ENCODE results near the gene MRGPRE. TPM values are rescaled to one million over a fixed set of nuclear protein-coding genes. Genes with fewer than 3 reads are reported as not detected.
A peak's percentile ranks its signal among the peaks of the same experiment; 100 is the strongest.

The MRGPRE gene
- total and polyA plus RNA-seq, 4 donors, result 0.33 to 6.6 (median 1.4) TPM

- peaks cover 13% of the 10 kb centered on the region for H3K4me1 ChIP-seq (ENCODE audit: control insufficient read depth, insufficient read depth, low read length)
- no peak for DNase-seq (ENCODE audit: low read depth in 4 of 6, low spot score in 6 of 6)
- H3K27me3 ChIP-seq (ENCODE audit: control insufficient read depth, insufficient read depth, low read length), result peaks cover 28% of the 10 kb centered on the region
- no peaks in the 10 kb centered on the region for H3K36me3 ChIP-seq (ENCODE audit: control insufficient read depth, insufficient read depth, low read length)
- H3K27ac ChIP-seq (ENCODE audit: low read depth, low read length), result no peak overlapping the region
- no peak overlapping the region for H3K4me3 ChIP-seq (ENCODE audit: low read depth, low read length)
- 88% methylated on average over 24 of the region's 24 CpGs for WGBS (ENCODE audit: insufficient coverage)
- no peaks in the 10 kb centered on the region for H3K9me3 ChIP-seq (ENCODE audit: control insufficient read depth, insufficient read depth, low read length)
Observed at GRCh38 chr11:3204141-3205015, 27.8 kb downstream of the MRGPRE start.

- H3K4me3 ChIP-seq (ENCODE audit: low read depth, low read length), result no peak overlapping the region
- WGBS (ENCODE audit: insufficient coverage), result 3% methylated on average over 49 of the region's 51 CpGs
- H3K27me3 ChIP-seq (ENCODE audit: control insufficient read depth, insufficient read depth, low read length), result peaks cover 28% of the 10 kb centered on the region
- H3K27ac ChIP-seq (ENCODE audit: low read depth, low read length), result no peak overlapping the region
- H3K9me3 ChIP-seq (ENCODE audit: control insufficient read depth, insufficient read depth, low read length), result no peaks in the 10 kb centered on the region
- peaks cover 13% of the 10 kb centered on the region for H3K4me1 ChIP-seq (ENCODE audit: control insufficient read depth, insufficient read depth, low read length)
- peak in 1 of 6 donors; percentile 31 for DNase-seq (ENCODE audit: low read depth in 4 of 6, low spot score in 6 of 6)
- no peaks in the 10 kb centered on the region for H3K36me3 ChIP-seq (ENCODE audit: control insufficient read depth, insufficient read depth, low read length)
Observed at GRCh38 chr11:3203221-3204043, 28.8 kb downstream of the MRGPRE start.

- Histone ChIP-seq H3K36me3 (ENCODE audit: control insufficient read depth, insufficient read depth, low read length) (no peaks in the 10 kb centered on the region), H3K4me3 (ENCODE audit: low read depth, low read length) (no peak overlapping the region), H3K27me3 (ENCODE audit: control insufficient read depth, insufficient read depth, low read length) (peaks cover 28% of the 10 kb centered on the region), H3K27ac (ENCODE audit: low read depth, low read length) (no peak overlapping the region), H3K9me3 (ENCODE audit: control insufficient read depth, insufficient read depth, low read length) (no peaks in the 10 kb centered on the region), H3K4me1 (ENCODE audit: control insufficient read depth, insufficient read depth, low read length) (peaks cover 13% of the 10 kb centered on the region)
- no peak for DNase-seq (ENCODE audit: low read depth in 4 of 6, low spot score in 6 of 6)
- 16% methylated on average over 17 of the region's 17 CpGs for WGBS (ENCODE audit: insufficient coverage)
Observed at GRCh38 chr11:3202759-3203158, 29.5 kb downstream of the MRGPRE start.

GRCh38 chr11:3202305-3202704, 29.9 kb downstream of the MRGPRE start:
- DNase-seq (ENCODE audit: low read depth in 4 of 6, low spot score in 6 of 6), result no peak
- peaks cover 13% of the 10 kb centered on the region for H3K4me1 ChIP-seq (ENCODE audit: control insufficient read depth, insufficient read depth, low read length)
- H3K36me3 ChIP-seq (ENCODE audit: control insufficient read depth, insufficient read depth, low read length), result no peaks in the 10 kb centered on the region
- peaks cover 28% of the 10 kb centered on the region for H3K27me3 ChIP-seq (ENCODE audit: control insufficient read depth, insufficient read depth, low read length)
- no peaks in the 10 kb centered on the region for H3K9me3 ChIP-seq (ENCODE audit: control insufficient read depth, insufficient read depth, low read length)
- H3K27ac ChIP-seq (ENCODE audit: low read depth, low read length), result no peak overlapping the region
- no peak overlapping the region for H3K4me3 ChIP-seq (ENCODE audit: low read depth, low read length)
- WGBS (ENCODE audit: insufficient coverage), result 68% methylated on average over 5 of the region's 7 CpGs

GRCh38 chr11:3201677-3202181, 30.5 kb downstream of the MRGPRE start:
- no peak for DNase-seq (ENCODE audit: low read depth in 4 of 6, low spot score in 6 of 6)
- Histone ChIP-seq H3K36me3 (ENCODE audit: control insufficient read depth, insufficient read depth, low read length) (no peaks in the 10 kb centered on the region), H3K4me1 (ENCODE audit: control insufficient read depth, insufficient read depth, low read length) (peaks cover 13% of the 10 kb centered on the region), H3K27me3 (ENCODE audit: control insufficient read depth, insufficient read depth, low read length) (peaks cover 28% of the 10 kb centered on the region), H3K9me3 (ENCODE audit: control insufficient read depth, insufficient read depth, low read length) (no peaks in the 10 kb centered on the region), H3K27ac (ENCODE audit: low read depth, low read length) (no peak overlapping the region), H3K4me3 (ENCODE audit: low read depth, low read length) (no peak overlapping the region)
- 75% methylated on average over 17 of the region's 17 CpGs for WGBS (ENCODE audit: insufficient coverage)

- Histone ChIP-seq H3K36me3 (ENCODE audit: control insufficient read depth, insufficient read depth, low read length) (no peaks in the 10 kb centered on the region), H3K27ac (ENCODE audit: low read depth, low read length) (no peak overlapping the region), H3K9me3 (ENCODE audit: control insufficient read depth, insufficient read depth, low read length) (no peaks in the 10 kb centered on the region), H3K27me3 (ENCODE audit: control insufficient read depth, insufficient read depth, low read length) (peaks cover 28% of the 10 kb centered on the region), H3K4me1 (ENCODE audit: control insufficient read depth, insufficient read depth, low read length) (peaks cover 16% of the 10 kb centered on the region), H3K4me3 (ENCODE audit: low read depth, low read length) (no peak overlapping the region)
- no peak for DNase-seq (ENCODE audit: low read depth in 4 of 6, low spot score in 6 of 6)
- WGBS (ENCODE audit: insufficient coverage), result 89% methylated on average over 15 of the region's 15 CpGs
Observed at GRCh38 chr11:3201112-3201581, 31.1 kb downstream of the MRGPRE start.

- DNase-seq (ENCODE audit: low read depth in 4 of 6, low spot score in 6 of 6), result no peak
- no peak overlapping the region for H3K4me3 ChIP-seq (ENCODE audit: low read depth, low read length)
- H3K27me3 ChIP-seq (ENCODE audit: control insufficient read depth, insufficient read depth, low read length), result peaks cover 28% of the 10 kb centered on the region
- WGBS (ENCODE audit: insufficient coverage), result 81% methylated on average over 7 of the region's 12 CpGs
- H3K36me3 ChIP-seq (ENCODE audit: control insufficient read depth, insufficient read depth, low read length), result no peaks in the 10 kb centered on the region
- no peaks in the 10 kb centered on the region for H3K9me3 ChIP-seq (ENCODE audit: control insufficient read depth, insufficient read depth, low read length)
- H3K27ac ChIP-seq (ENCODE audit: low read depth, low read length), result no peak overlapping the region
- peaks cover 18% of the 10 kb centered on the region for H3K4me1 ChIP-seq (ENCODE audit: control insufficient read depth, insufficient read depth, low read length)
Observed at GRCh38 chr11:3200388-3201111, 31.7 kb downstream of the MRGPRE start.

- Histone ChIP-seq H3K4me1 (ENCODE audit: control insufficient read depth, insufficient read depth, low read length) (peaks cover 18% of the 10 kb centered on the region), H3K27me3 (ENCODE audit: control insufficient read depth, insufficient read depth, low read length) (peaks cover 28% of the 10 kb centered on the region), H3K27ac (ENCODE audit: low read depth, low read length) (no peak overlapping the region), H3K4me3 (ENCODE audit: low read depth, low read length) (no peak overlapping the region), H3K36me3 (ENCODE audit: control insufficient read depth, insufficient read depth, low read length) (no peaks in the 10 kb centered on the region), H3K9me3 (ENCODE audit: control insufficient read depth, insufficient read depth, low read length) (no peaks in the 10 kb centered on the region)
- no peak for DNase-seq (ENCODE audit: low read depth in 4 of 6, low spot score in 6 of 6)
- 80% methylated on average over 18 of the region's 19 CpGs for WGBS (ENCODE audit: insufficient coverage)
Observed at GRCh38 chr11:3199537-3200295, 32.5 kb downstream of the MRGPRE start.
